GM23248 (cell line): Measurements from ENCODE around the gene FCRL1.

Experiments used
- EZH2 ChIP-seq: fragments of 200-600 bp; sonication (generic); IDR thresholded peaks from 2 replicates; pipeline ENCODE4 v1.6.1; 2018; ENCODE audit warnings: antibody characterized with exemption, mild to moderate bottlenecking; ENCODE audit not compliant: insufficient read depth, poor library complexity, severe bottlenecking
- EZH2phosphoT487 ChIP-seq: fragments of 200-600 bp; sonication (generic); IDR thresholded peaks from 2 replicates; pipeline ENCODE4 v1.6.1; 2018; ENCODE audit warnings: antibody characterized with exemption, moderate library complexity, mild to moderate bottlenecking, low read depth; ENCODE audit not compliant: insufficient read depth

DNA sequence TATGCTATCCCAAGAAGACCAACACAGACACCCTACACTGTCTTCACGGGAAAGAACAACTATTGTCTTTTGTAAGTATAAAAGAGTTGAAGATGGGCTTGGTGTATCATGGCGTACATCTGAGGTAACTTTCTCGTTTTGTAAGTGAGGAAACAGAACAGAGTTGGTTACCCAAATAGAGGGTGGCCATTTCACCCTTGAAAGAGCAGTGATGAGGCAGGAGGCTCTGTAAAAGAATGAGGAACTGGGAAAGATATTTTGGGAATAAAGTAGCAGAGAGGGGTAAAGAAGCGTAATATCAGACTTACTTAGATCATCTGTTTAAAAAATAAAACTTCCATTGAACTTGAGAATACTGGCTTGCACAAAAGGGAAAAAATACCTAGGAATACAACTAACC, 61.9 kb downstream of the FCRL1 start:
- TF ChIP-seq EZH2phosphoT487 (no peak), EZH2 (no peak)
